ENCODE results near the gene SH3BP5.
A peak's percentile ranks its signal among the peaks of the same experiment; 100 is the strongest.

SH3BP5 gene

DNA sequence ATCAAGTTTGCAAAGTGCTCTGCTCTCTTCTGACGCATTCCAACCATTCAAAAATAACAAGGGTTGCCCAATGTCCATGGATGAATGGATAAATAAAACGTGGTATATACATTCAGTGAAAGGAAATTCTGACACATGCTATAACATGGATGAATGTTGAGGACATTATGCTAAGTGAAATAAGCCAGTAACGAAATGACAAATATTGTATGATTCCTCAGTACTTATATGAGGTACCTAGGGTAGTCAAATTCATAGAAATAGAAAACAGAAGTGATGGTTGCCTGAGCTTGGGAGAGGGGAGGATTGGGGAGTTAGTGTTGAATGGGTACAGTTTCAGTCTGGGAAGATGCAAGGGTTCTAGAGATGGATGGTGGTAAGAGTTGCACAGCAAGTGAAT is 33.9 kb downstream of the SH3BP5 start:
- DNase-seq (ENCODE audit: low spot score): no peak

DNA sequence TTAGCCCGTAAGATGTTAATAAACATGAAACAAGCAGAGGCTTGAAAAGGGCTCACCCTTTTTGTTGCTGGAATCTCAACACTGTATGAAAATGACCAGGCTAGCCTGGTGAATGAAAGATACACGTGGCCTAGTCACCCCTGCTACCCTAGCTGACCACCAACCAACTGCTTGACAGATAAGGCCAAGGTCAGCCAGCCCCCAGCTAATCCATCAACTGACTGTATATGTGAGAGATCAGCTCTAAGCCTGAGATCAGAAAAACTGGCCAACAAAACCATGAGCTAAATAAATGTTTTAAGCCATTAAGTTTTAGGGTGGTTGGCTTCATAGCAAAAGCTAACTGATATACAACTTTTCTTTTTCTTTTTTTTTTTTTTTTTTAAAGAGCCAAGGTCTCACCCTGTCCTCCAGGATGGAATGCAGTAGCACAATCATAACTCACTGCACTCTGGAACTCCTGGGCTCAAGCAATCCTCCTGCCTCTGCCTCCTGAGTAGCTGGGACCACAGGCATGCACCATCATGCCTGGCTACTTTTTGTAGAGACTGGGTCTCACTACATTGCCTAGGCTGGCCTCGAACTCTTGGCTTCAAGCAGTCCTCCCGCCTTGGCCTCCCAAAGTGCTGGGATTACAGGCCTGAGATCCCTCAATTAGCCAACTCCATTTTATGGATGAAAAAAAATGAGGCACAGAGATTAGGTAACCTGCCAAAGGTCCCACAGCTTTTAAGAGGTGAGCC is 34.6 kb downstream of the SH3BP5 start:
- DNase-seq (ENCODE audit: low spot score): no peak

DNA sequence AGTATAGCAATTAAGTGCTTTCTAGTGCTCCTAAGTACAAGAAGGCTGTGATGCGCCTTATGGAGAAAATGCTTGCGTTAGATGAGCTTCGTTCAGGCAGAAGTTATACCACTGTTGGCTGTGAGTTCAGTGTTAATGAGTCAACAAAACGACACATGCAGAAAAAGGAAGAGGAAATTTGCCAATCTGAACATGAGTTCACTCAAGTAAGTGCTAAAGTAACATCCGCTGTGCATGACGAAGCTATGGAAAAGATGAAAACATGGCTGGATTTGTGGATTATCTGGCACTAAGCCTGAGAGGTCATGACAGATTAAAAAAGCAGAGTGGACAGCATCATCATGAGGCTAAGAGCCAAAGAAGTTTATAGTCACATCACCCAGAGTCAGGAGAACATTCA is 36.9 kb downstream of the SH3BP5 start:
- peak; percentile 61 for DNase-seq (ENCODE audit: low spot score)

DNA sequence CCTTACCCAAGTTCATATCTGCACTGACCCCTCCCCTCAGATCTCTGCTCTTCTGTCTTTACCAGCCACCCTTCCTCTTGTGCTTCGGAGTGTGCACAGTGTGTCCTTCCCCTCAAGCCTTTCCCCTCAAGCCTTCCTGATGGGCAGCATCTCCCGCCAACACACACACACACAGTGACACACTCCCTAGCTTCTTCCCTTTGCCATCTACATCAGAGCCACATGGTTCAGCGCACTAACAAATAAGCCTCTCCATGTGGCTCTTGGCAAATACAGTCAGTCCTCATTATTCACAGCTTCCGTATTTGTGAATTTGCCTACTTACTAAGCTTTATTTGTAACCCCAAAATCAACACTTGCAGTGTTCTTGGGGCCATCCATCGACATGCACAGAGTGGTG is 37.5 kb downstream of the SH3BP5 start:
- no peak for DNase-seq (ENCODE audit: low spot score)

DNA sequence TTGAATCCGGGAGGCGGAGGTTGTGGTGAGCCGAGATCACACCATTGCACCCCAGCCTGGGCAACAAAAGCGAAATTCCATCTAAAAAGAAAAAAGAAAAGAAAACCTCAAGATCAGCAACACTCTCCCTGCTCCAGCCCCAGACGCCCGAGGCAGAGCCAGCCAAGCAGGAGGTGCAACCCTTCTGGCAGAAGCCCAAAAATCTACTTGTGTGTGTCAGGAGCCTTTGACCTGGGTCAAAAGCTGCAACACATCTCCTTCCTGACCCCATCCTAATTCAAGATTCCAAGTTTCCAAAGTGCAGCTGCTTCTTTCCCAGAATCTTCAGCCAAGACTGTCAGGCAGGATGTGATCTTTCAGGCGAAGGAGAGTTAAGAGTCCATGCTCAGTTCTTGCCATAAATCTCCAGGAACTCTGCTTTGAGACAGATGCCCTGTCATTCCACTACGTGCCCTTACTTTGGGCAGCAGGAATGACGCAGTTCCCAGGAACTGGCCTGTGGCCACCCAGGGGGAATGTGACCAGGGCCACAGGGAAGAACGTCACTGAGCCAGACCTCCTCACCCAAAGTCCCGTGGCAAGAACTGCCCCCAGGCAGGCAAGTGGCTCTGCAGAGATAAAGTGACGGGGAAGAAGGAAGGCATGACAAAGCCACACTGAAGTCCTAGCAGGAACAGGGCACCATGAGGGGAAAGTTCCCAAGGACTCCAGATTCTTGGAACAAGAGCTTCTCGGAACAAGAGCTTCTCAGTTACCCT is 39.4 kb downstream of the SH3BP5 start:
- no peak for DNase-seq (ENCODE audit: low spot score)

DNA sequence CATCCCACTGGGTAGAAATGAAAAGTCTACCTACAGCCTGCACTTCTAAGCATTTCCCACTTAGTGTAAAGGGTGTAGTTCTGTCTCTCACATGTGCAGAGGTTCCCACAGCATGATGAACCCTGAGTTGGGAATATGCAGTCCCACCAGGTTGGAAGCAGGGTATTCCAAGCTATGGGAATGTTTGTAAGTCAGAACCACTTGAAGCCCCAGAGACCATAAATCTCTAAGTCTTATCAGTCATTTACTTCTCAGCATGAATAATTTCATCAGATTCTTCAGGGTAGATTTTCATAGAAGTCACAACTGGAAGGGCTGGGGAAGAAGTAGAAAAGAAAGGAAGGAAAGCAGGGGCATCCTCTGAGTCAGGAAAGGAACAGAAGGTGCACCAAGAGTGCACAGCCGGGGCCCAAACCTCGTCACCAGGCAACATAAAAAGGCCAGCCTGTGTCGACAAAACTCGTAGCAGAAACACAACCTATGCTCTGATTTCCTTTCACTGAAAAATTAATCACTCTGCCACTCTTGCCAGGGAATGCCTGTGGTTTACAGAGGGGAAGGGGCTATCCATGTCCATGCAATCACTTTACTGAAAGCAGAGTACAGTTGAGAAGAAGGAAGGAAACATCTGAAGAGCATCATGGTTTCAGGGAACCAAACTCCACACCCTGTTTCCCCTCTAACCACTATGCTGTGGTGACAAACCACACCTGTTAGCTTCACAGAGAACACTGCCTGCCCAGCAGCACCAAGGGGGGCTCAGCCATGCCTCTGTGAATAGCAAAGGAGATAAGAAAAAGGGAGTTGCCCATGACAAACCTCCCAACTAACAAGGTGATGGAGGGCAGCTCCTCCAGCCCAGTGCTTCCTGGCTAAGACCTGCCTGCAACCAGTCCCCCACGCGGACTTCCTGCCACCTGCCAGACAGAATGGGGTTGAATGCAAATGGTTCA is 40.5 kb downstream of the SH3BP5 start:
- no peak for DNase-seq (ENCODE audit: low spot score)

DNA sequence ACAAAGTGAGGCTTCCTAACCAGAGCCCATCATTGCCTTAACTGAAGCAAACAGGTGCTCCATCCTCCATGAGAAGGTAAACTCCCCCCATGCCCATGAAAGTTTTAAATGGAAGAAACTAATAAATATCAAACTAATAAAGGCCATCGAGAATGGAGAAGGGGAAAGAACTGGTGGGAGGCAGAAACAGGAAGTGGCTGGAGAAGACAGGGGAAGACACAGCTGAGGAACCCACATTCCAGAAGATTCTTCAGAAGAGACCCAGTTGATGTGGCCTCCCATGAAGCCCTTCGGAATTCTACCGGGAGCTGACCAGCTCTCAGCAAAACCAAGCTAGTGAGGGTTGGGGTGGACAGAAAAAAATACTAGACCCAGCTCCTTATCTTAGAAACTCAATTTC is 41.6 kb downstream of the SH3BP5 start:
- DNase-seq (ENCODE audit: low spot score): no peak

DNA sequence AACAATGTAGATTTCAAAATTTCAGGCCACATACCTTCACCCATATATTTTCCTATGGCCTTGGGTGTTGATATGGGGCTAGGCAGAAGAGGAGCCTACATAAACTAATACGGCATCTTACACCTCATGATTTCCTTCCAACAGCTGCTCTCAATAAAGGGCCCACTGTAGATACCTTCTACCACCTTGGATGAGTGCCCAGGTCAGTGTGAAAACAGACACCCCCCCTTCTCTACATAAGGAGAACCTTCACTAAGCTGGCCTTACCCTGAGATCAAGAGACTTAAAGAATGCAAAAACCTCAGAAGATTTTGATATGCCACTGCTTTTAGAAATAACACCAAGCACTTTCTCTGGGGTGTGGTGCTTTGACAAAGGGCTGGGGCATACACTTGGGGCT is 42.7 kb downstream of the SH3BP5 start:
- no peak for DNase-seq (ENCODE audit: low spot score)

DNA sequence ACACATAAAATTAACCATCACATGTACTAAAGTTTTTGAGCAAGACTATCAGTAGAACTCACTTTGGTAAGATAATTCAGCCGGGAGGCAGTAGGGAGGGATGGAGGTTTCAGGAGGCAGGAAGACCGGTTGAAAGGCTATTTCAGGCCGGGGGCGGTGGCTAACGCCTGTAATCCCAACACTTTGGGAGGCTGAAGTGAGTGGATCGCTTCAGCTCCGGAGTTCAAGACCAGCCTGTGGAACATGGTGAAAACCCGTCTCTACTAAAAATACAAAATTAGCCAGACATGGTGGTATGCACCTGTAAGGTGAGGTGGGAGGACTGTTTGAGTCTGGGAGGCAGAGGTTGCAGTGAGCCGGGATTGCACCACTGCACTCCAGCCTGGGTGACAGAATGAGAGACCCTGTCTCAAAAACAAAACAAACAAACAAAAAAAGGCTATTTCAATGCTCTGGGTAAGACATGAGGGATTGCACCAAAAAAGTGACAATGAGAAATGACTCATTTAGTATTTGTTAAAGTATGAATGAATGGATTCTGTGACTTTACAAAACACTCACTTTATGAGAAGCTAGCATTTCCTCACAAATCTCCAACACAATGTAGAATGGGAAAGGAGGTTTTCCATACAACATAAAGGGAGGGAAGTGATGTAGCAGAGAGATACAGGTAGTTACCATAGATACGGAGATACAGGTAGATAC is 43.9 kb downstream of the SH3BP5 start:
- DNase-seq (ENCODE audit: low spot score): no peak

DNA sequence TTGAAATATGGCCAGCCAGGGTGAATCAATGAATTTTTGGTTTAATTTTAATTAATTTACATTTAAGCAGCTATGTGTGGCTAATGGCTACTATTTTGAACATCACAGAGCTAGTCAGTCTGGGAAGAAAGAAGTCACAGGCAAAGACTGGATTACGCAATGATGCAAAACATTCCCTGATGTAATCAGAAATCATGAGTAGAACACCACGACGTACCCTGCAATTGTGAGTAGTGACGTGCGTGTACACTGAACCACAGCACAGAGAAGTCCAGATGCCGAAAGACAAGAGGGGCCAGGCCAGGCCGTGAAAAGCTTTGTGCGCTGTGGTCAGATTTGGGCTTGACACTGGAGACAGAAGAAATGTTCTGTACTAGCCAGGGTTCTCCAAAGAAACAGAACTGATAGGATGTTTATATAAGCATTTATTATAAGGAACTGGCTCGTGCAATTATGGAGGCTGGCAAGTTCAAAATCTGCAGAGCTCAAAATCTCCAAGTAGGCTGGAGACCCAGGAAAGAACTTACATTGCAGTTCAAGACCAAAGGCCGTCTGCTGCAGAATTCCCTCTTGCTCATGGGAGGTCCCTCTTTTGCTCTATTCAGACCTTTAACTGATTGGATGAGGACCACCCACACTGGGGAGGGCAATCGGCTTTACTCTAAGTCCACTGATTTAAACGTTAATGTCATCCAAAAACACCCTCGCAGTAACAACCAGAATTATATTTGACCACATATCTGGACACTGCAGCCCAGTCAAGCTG is 44.6 kb downstream of the SH3BP5 start:
- DNase-seq (ENCODE audit: low spot score): peak; percentile 86

DNA sequence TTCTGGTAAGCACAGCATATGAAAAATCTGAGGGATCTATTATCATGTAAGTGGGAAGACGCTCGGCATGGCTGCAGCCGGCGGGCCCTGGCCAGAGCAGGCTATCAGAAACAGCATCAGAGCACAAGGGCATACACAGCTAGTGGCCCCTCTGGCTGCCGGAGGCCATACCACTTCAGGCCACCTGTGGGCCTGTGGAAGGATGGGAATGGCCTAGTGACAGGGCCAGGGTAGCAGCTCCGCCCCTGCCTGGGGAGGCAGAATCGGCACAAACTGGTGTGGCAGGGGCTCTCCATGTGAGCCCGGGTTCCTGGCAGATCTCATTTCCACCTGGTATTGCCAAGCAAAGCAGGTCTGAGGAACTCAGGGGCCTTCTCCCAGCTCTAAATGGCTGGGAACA is 46.4 kb downstream of the SH3BP5 start:
- DNase-seq (ENCODE audit: low spot score): no peak

DNA sequence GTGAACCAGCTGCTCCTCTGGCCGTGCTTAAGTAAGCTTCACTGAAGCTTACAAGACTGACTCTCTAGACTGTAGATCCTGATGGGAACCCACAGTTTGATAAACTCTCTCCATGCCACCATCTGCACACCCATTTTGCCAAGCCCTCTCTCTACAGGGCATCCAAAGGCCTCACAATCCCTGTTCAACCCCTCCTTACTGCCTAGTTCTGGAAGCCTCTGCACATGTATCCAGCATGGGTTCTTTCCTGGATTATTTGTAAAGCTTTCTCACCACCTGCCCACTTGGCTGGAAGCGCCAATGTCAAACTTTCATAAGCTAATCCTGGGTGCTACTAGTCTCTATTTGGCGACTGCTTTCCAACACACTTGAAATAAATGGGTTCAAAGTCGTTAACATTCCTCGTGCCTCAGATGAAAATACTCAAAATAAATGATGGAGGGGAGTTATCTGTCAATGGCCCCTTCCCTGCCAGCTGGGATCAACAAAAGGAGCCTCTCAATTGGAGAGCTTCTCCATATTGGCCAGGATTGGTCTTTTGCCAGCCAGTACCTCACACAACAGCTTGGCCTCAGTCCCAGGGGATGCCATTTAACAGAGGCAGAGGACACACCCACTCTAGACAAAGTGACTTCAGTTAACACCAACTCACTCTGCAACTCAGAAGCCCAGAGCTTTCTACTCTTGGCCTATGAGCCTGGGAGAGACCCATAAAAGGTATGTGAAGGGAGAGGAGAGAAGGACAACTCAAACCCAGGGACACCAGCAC is 48.1 kb downstream of the SH3BP5 start:
- no peak for DNase-seq (ENCODE audit: low spot score)

DNA sequence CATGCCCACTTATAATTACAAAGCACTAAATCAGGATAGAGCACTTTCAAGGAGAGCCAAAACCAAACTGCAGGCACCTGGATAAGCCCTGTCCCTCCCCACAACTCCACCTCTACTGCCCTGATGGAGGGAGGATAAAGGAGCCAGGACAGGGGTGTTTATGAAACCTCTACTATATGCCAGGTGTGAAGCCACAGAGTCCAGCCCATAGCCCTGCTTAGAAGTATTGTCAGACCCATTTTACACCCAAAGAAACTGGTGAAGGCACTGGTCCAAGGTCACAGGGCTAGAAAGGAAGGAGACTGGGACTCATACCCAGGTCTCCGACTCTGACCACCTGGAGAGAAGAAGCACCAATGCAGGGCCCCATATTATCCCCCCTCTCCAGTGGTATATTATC is 48.7 kb downstream of the SH3BP5 start:
- DNase-seq (ENCODE audit: low spot score): no peak

DNA sequence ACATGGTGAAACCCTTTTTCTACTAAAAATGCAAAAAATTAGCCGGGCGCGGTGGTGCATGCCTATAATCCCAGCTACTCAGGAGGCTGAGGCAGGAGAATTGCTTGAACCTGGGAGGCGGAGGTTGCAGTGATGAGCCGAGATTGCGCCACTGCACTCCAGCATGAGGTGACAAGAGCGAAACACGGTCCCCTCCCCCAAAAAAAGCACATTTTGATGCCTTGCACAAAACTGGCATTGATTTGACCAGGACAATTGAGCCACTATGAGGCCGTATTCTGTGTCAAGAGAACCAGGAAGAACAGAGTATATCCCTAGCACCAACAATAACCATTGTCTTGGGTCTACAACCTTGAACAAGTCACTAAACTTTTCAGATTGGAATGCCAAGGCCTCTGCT is 50.6 kb downstream of the SH3BP5 start:
- no peak for DNase-seq (ENCODE audit: low spot score)

DNA sequence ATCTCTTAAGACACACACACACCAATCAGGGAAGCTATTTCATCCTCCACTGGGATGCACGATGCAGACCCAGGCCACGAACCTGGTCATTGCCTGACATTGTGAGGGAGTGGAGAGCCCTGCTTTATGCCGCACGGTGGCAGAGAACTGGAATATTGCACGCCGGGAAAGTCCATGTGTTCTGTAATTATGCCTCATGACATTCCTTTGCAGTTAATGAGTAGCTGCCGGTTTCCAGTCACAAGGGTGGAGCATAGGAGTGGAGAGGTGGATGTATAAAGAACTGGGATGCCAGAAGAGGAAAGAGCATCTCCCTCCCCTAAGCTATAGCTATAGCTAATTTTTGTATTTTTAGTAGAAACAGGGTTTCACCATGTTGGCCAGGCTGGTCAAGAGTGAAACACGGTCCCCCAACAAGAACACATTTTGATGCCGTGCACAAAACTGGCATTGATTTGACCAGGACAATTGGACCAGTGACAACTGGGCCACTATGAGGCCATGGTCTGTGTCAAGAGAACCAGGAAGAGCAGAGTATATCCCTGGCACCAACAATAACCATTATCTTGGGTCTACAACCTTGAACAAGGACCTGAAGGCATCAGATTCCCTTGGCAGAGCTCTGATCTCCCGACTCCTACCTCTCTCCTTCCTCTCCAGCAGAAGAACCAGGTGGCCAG is 51.4 kb downstream of the SH3BP5 start:
- no peak for DNase-seq (ENCODE audit: low spot score)

DNA sequence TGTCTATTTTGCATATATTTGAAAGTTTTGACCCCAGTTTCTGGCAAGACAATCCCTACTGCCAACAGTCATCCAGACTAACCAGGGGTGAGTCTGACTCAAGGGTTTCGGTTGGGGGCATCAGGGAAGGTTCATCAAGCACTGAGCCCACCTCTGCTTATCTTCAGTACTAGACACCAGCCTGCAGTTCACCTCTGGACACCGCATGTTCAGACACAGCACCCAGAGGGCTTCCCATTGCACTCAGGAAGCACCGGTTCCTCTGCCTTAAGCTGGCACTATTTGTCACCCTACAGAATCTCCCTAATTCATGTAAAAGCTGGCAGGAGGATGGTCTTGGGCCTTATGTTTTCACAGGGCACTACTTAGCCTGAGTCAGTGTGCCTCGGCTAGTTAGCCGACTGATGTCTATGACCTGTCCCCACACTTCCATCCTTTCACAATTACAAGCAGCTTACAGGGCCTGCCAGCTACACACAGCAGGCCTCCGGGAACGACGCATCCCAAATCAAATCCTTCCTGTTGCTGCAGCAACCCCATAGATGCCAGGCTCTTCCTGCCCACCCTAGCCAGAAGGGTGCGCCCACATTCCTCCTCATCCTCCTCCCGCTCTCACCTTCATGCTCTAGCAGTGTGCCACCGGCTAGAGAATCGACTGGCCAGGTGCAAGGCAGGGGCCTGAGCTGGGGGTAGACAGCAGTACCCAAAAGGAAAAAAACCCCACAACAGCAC is 52.5 kb downstream of the SH3BP5 start:
- DNase-seq (ENCODE audit: low spot score): no peak

DNA sequence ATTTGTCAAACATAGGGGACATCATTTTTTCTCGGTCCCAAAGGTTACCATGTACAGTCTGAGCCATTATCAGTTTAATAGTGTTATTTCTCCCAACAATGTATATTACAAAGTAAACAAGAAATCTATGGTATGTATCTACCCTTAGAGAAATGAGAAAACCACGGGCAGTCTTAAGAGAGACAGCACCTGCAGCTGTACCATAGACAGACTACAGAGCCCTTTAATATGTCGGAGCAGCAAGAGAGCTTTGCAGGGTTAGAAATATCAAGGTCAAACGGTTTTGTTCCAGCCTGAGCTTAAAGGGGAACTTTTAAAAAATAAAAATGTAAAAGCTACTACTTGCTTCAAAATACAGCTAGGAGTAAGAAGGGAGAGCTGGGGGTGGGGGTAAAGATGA is 53.2 kb downstream of the SH3BP5 start:
- no peak for DNase-seq (ENCODE audit: low spot score)

DNA sequence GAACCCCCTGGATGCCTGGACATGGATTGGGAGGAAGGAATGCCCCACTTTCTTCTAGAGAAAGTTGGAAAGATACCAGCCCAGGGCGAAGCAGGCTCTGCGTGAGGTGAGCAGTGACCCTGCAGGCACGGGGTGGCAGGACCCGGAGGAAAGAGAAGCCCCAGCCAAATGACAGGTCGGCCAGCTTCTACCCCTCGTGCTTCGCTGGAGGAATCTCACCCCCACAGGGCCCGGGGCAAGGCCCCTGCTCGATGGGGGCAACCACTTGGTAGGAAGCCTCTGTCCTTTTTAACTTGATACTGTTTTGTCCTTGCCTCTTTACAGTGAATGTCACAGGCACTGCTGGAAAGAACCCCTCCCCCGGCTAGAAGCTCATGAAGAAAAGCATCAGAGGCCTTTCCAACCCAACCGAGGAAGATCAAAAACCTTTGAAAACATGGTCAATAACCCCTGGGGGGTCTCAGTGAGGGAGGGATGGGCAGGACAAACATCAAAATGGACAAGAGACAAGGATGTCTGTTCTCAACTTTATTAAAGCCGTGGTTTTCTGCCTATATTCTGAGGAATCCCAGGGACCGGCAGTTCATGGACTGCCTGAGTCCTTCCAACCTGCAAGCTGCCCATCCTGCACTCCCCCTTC is 54.4 kb downstream of the SH3BP5 start:
- DNase-seq (ENCODE audit: low spot score): no peak

Data from AG08395 (cell line).